Measurements from ENCODE around the gene ELFN2. TPM values are rescaled to one million over a fixed set of nuclear protein-coding genes. Genes with fewer than 3 reads are reported as not detected.
A peak's percentile ranks its signal among the peaks of the same experiment; 100 is the strongest.

Gene ELFN2
- total RNA-seq, 2 donors from 2014 or later: 1.6 TPM; not detected in 1

- no peak for TF ChIP-seq POLR2A (IDR thresholded peaks at IDR 0.05)
- TF ChIP-seq, protein P1, sequence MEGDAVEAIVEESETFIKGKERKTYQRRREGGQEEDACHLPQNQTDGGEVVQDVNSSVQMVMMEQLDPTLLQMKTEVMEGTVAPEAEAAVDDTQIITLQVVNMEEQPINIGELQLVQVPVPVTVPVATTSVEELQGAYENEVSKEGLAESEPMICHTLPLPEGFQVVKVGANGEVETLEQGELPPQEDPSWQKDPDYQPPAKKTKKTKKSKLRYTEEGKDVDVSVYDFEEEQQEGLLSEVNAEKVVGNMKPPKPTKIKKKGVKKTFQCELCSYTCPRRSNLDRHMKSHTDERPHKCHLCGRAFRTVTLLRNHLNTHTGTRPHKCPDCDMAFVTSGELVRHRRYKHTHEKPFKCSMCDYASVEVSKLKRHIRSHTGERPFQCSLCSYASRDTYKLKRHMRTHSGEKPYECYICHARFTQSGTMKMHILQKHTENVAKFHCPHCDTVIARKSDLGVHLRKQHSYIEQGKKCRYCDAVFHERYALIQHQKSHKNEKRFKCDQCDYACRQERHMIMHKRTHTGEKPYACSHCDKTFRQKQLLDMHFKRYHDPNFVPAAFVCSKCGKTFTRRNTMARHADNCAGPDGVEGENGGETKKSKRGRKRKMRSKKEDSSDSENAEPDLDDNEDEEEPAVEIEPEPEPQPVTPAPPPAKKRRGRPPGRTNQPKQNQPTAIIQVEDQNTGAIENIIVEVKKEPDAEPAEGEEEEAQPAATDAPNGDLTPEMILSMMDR (IDR thresholded peaks at IDR 0.05): no peak
- Histone ChIP-seq H3K4me3 (no peak overlapping the region), H3K36me3 (replicated peaks in 1 of 2; ENCODE audit: insufficient read depth in 1 of 2, low read depth in 2 of 2) (no peaks in the 10 kb centered on the region), H3K9me3 (no peaks in the 10 kb centered on the region), H3K27me3 (no peaks in the 10 kb centered on the region), H3K27ac (no peak overlapping the region), H3K4me1 (no peaks in the 10 kb centered on the region)
- DNase-seq (no peak), ATAC-seq (no peak)
- 60 to 84% methylated on average over 4 to 14 of the region's 14 CpGs for WGBS, 2 donors
- intact Hi-C loops (cut with DNase I): no loop called here
Measured at GRCh38 chr22:37467391-37467955, 40.2 kb upstream of the ELFN2 start.

DNA sequence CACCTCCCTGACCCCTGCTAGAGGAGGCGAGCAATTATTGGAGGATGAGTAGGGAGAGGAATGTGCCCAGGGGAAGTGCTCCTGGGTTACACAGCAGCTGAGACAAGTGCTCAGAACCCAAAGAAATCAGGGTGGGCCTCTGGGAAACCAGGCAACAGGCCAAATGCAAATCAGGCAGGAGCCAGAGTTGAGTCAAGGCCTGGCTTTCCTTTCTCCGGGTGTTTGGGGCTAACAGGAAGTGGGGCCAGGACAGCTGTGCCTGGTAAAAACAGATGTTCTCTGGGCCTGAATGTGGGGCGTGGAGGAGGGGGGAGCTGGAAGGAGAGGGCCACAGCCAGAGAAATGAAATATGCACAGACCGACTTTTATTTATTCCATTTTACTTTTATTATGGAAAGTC, 36.9 kb upstream of the ELFN2 start:
- H3K4me1 ChIP-seq: no peaks in the 10 kb centered on the region
- ATAC-seq (no peak), DNase-seq (no peak)
- WGBS, 2 donors: 52 to 61% methylated on average over 4 of the region's 4 CpGs
- no peaks in the 10 kb centered on the region for H3K9me3 ChIP-seq
- no peaks in the 10 kb centered on the region for H3K27me3 ChIP-seq
- TF ChIP-seq POLR2A (IDR thresholded peaks at IDR 0.05): no peak
- TF ChIP-seq, protein P1 (IDR thresholded peaks at IDR 0.05): no peak
- H3K4me3 ChIP-seq: no peak overlapping the region
- no peaks in the 10 kb centered on the region for H3K36me3 ChIP-seq (replicated peaks in 1 of 2; ENCODE audit: insufficient read depth in 1 of 2, low read depth in 2 of 2)
- intact Hi-C loops (cut with DNase I): no loop called here
- H3K27ac ChIP-seq: no peak overlapping the region

DNA sequence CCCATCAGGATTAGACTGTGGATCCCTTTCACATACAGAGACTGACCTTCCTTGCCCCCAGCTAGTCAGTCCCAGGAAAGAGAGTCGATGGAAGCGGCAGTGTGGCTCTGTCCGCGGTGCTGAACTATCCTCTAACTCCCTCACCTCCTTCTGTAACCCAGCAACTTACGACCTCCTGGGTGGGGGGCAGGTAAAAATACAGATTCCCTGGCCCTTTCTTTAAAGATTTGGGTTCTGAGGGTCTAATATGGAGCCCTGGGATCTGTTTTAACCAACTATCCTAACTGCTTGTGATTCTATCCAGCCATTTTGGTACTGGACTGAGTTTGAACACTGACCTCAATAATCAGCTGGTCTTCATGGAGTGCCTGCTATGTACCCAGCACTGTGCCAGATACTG, 35.7 kb upstream of the ELFN2 start:
- ATAC-seq: no peak
- intact Hi-C loops (cut with DNase I): no loop called here
- Histone ChIP-seq H3K36me3 (replicated peaks in 1 of 2; ENCODE audit: insufficient read depth in 1 of 2, low read depth in 2 of 2) (no peaks in the 10 kb centered on the region), H3K27ac (no peak overlapping the region), H3K9me3 (no peaks in the 10 kb centered on the region), H3K4me3 (no peak overlapping the region), H3K27me3 (no peaks in the 10 kb centered on the region), H3K4me1 (no peaks in the 10 kb centered on the region)
- 0 to 10% methylated on average over 5 of the region's 5 CpGs for WGBS, 2 donors
- DNase-seq: peak in 1 of 4 donors; percentile 39
- TF ChIP-seq, protein P1 (IDR thresholded peaks at IDR 0.05): no peak
- no peak for TF ChIP-seq POLR2A (IDR thresholded peaks at IDR 0.05)

DNA sequence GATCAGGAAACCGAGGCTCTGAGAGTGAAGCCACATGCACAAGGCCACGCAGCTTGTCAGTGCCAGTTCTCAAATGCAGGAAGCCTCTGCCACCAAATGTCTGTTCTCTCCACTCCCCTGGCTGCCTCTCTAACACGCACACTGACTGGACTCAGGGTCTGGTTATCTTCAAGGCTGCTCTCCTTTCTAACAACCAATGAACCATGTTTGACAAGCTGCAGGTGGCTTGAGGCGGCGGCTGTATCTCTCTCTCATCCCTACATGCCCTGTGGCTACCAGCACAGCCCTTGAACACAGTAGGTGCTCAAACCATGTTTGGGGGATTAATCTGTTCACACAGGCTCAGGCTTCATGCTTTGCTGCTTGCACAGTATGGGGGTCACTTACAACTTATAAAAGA, 35.2 kb upstream of the ELFN2 start:
- H3K27ac ChIP-seq: no peak overlapping the region
- no peak for ATAC-seq
- WGBS, 2 donors: 46 to 51% methylated on average over 2 to 5 of the region's 5 CpGs
- no peak for DNase-seq
- no peaks in the 10 kb centered on the region for H3K27me3 ChIP-seq
- TF ChIP-seq, protein P1 (IDR thresholded peaks at IDR 0.05): no peak
- TF ChIP-seq POLR2A (IDR thresholded peaks at IDR 0.05): no peak
- H3K9me3 ChIP-seq: no peaks in the 10 kb centered on the region
- H3K4me1 ChIP-seq: no peaks in the 10 kb centered on the region
- intact Hi-C loops (cut with DNase I): no loop called here
- no peaks in the 10 kb centered on the region for H3K36me3 ChIP-seq (replicated peaks in 1 of 2; ENCODE audit: insufficient read depth in 1 of 2, low read depth in 2 of 2)
- H3K4me3 ChIP-seq: no peak overlapping the region

GRCh38 chr22:37461961-37462360, 34.7 kb upstream of the ELFN2 start:
- Histone ChIP-seq H3K4me3 (no peak overlapping the region), H3K27ac (no peak overlapping the region), H3K9me3 (no peaks in the 10 kb centered on the region), H3K4me1 (no peaks in the 10 kb centered on the region), H3K27me3 (no peaks in the 10 kb centered on the region), H3K36me3 (replicated peaks in 1 of 2; ENCODE audit: insufficient read depth in 1 of 2, low read depth in 2 of 2) (no peaks in the 10 kb centered on the region)
- DNase-seq (no peak), ATAC-seq (no peak)
- 38 to 60% methylated on average over 4 to 6 of the region's 6 CpGs for WGBS, 2 donors
- TF ChIP-seq, protein P1 (IDR thresholded peaks at IDR 0.05): no peak
- intact Hi-C loops (cut with DNase I): no loop called here
